Pancreas (tissue), 10 donors: Measurements from ENCODE around the gene CLDN15. TPM values are rescaled to one million over a fixed set of nuclear protein-coding genes. Genes with fewer than 3 reads are reported as not detected.
"Not testable (repeated sequence)": the region's sequence is repeated elsewhere in the genome, so short reads cannot be mapped to it uniquely, and the experiment has no call there.

Experiments
- ATAC-seq, 4 donors: fragments of 200-7000 bp; cut with Tn5 transposase; one replicate each; pipeline versions ENCODE4 v1.8.0 to v1.9.1; 2020; ENCODE audit warnings: mild to moderate bottlenecking in 4 of 4, moderate library complexity in 4 of 4
- DNase-seq, 6 donors: peaks; one replicate each; pipeline ENCODE4 v3.0.0-alpha.2; 2020
- FAIRE-seq: peaks from 2 replicates; lab custom pipeline; 2012; peaks lifted over from hg19 to GRCh38; lab: Jason Lieb, UNC
- H3K27ac ChIP-seq, 4 donors: fragments of 200-600 bp; sonication (generic); 1 replicate in 3 of 4; 2 replicates in 1 of 4; pipeline versions ENCODE4 v1.5.0 to v1.8.0; 2020
- H3K27me3 ChIP-seq, 4 donors: fragments of 200-600 bp; one replicate each; pipeline ENCODE4 v1.8.0; 2021
- H3K36me3 ChIP-seq, 3 donors: fragments of 200-600 bp; sonication (generic) in 1 of 3; one replicate each; pipeline versions ENCODE4 v1.5.0 to v1.8.0; 2020 to 2021
- H3K4me1 ChIP-seq, 3 donors: fragments of 200-600 bp; one replicate each; pipeline ENCODE4 v1.8.0; 2021
- H3K4me3 ChIP-seq, 4 donors: fragments of 200-600 bp; sonication (generic) in 2 of 4; one replicate each; pipeline versions ENCODE4 v1.5.0 to v1.8.0; 2020 to 2021
- H3K9me3 ChIP-seq, 4 donors: fragments of 200-600 bp; one replicate each; pipeline ENCODE4 v1.8.0; 2021
- CTCF ChIP-seq, 4 donors: fragments of 200-600 bp; sonication (generic) in 3 of 4; IDR thresholded peaks; one replicate each; pipeline versions ENCODE4 v1.5.0 to v1.8.0; 2021; ENCODE audit warnings: antibody characterized with exemption in 4 of 4
- WGBS, 2 donors: extraction: QIAGEN DNeasy Blood & Tissue Kit; methylation state at CpG; one replicate each; pipeline ENCODE4 v1.1.7; 2013; 5-methylcytosine and 5-hydroxymethylcytosine counted together
- intact Hi-C, 3 donors: fragments of 100-400 bp; cut with DNase I; formaldehyde crosslinking; loops; one replicate each; pipeline versions ENCODE4 v1.11.1 to v1.14.2; 2022
- polyA plus RNA-seq, 2 donors: library from polyadenylated mRNA; stranded (reverse); fragments of 200-250 nt; gene quantifications; one replicate each; pipeline ENCODE4 v1.2.3, GENCODE V29; 2013
- total RNA-seq, 6 donors: library from RNA; stranded (reverse); fragmentation: NEBNext Ultra II Directional in 4 of 6; extraction: Animal tissue kit (Norgen Biotek cat#: 25700) in 4 of 6; gene quantifications; one replicate each; pipeline versions ENCODE4 v1.2.1 to v1.2.4, GENCODE V29; 2021 to 2023
- donor health status: healthy with polysubstance abuse.
- donor health status: DM: no; HTN: no; CAD: no; lungs with moderate emphysema.
- donor health status: DM: no; HTN: no; CAD: no.
- donor health status: control.
- donor health status: control.
- donor health status: Bipolar disorder and iron deficiency.
- donor health status: DM: yes; HTN: yes; CAD: no.
- donor health status: DM: no; HTN: no; CAD: no.
- donor health status: DM: no; HTN: no; CAD: no.
- donor health status: DM: yes; HTN: yes; CAD: no.

Gene CLDN15
- total and polyA plus RNA-seq, 8 donors = 2.2 to 15.2 (median 2.9) TPM

GRCh38 chr7:101206665-101207042 lies 30.9 kb downstream of the CLDN15 start:
- TF ChIP-seq CTCF (IDR thresholded peaks at IDR 0.05) = no peak
- intact Hi-C loops = no loop called here

GRCh38 chr7:101205901-101206664 lies 31.5 kb downstream of the CLDN15 start:
- Histone ChIP-seq H3K9me3 (no peaks in the 10 kb centered on the region), H3K4me1 (peaks cover 0 to 3% (median 0%) of the 10 kb centered on the region in 3 donors), H3K4me3 (no peak overlapping the region), H3K27me3 (peaks cover 0 to 2% (median 0%) of the 10 kb centered on the region in 4 donors), H3K36me3 (peaks cover 0 to 7% (median 3%) of the 10 kb centered on the region in 3 donors), H3K27ac (no peak overlapping the region)
- DNase-seq (no peak), FAIRE-seq (no peak), ATAC-seq (no peak)
- 87 to 89% methylated on average over 32 of the region's 32 CpGs for WGBS, 2 donors
- TF ChIP-seq CTCF (IDR thresholded peaks at IDR 0.05) = no peak
- intact Hi-C loops = no loop called here

More at GRCh38 chr7:101206665-101207042, 30.9 kb downstream of the CLDN15 start:
- ATAC-seq = no peak
- H3K9me3 ChIP-seq = no peaks in the 10 kb centered on the region
- FAIRE-seq = no peak
- peaks cover 0 to 3% (median 0%) of the 10 kb centered on the region in 3 donors for H3K4me1 ChIP-seq
- 87 to 88% methylated on average over 19 of the region's 19 CpGs for WGBS, 2 donors
- peaks cover 0 to under 1% (median 0%) of the 10 kb centered on the region in 4 donors for H3K27me3 ChIP-seq
- no peak overlapping the region for H3K27ac ChIP-seq
- no peak for DNase-seq
- peaks cover 3 to 13% (median 3%) of the 10 kb centered on the region in 3 donors for H3K36me3 ChIP-seq
- H3K4me3 ChIP-seq = no peak overlapping the region

GRCh38 chr7:101203740-101204738 lies 33.6 kb downstream of the CLDN15 start:
- FAIRE-seq, DNase-seq, H3K36me3 ChIP-seq, H3K4me3 ChIP-seq, H3K27ac ChIP-seq, intact Hi-C loops, H3K4me1 ChIP-seq, ATAC-seq, H3K27me3 ChIP-seq, H3K9me3 ChIP-seq: not testable (repeated sequence)
- WGBS, 2 donors = 61 to 68% methylated on average over 22 of the region's 22 CpGs

GRCh38 chr7:101202603-101202918 lies 35.0 kb downstream of the CLDN15 start:
- H3K9me3 ChIP-seq = no peaks in the 10 kb centered on the region
- no peak overlapping the region for H3K4me3 ChIP-seq
- no peaks in the 10 kb centered on the region for H3K36me3 ChIP-seq
- no peak for TF ChIP-seq CTCF (IDR thresholded peaks at IDR 0.05)
- ATAC-seq = no peak
- H3K4me1 ChIP-seq = peaks cover 0 to 3% (median 0%) of the 10 kb centered on the region in 3 donors
- no peak for FAIRE-seq
- intact Hi-C loops = no loop called here
- H3K27me3 ChIP-seq = peaks cover 0 to 2% (median 0%) of the 10 kb centered on the region in 4 donors
- H3K27ac ChIP-seq = no peak overlapping the region
- WGBS, 2 donors = 81 to 83% methylated on average over 5 of the region's 5 CpGs
- no peak for DNase-seq
